Activated CD4-positive, CD25-positive, alpha-beta regulatory T cell treated with anti-CD3 and anti-CD28 coated beads, Interleukin-2, amount 50 U/mL, for 72 hours (primary cell): ENCODE measurements around the gene FOXO1.

Source experiments
- DNase-seq: peaks from one replicate; pipeline ENCODE4 v3.0.0; 2021

FOXO1 gene

DNA sequence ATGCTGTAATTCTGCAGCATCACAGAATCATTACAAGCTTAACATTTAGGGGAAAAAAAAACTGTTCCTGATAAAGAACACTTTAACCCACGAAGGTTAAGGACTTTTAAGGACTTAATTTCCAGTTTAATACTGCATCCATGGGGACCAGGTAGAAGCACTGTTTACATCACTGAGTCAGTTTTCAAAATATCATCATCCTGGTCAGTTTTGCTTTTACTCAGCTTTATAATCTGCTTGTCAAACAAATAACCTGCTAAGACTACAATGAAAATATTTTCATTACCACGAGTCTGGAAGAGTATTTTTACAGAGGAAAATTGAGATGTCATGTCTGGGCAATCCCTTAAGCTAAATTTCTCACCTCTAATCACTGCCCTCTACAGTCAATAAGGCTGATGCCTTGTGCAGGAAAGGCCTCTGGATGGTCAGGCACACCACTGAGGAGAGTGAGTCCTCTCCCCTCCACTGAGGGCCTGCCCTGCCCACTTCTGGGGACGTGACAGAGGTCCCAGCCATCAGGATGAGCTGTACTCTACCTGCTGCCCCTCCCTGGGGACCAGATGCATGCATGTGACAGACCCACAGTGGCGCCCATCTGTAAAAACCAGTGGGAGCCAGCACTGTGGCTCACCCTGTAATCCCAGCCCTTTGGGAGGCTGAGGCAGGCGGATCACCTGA lies 31.0 kb downstream of the FOXO1 start:
- no peak for DNase-seq

DNA sequence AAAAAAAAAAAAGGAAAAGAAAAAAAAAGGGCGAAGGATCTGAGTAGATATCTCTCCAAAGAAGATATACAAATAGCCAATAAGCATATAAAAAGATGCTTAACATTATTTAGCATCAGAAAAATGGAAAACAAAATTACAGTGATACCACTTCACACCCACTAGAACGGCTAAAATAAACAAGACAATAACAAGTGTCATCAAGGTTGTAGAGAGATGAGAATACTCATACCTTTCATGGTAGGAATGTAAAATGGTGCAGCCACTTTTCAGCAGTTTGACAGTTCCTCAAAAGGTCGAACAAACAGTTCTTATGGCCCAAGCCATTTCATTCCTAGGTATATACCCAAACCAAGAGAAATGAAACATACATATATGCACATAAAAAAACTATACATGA lies 33.5 kb downstream of the FOXO1 start:
- no peak for DNase-seq

DNA sequence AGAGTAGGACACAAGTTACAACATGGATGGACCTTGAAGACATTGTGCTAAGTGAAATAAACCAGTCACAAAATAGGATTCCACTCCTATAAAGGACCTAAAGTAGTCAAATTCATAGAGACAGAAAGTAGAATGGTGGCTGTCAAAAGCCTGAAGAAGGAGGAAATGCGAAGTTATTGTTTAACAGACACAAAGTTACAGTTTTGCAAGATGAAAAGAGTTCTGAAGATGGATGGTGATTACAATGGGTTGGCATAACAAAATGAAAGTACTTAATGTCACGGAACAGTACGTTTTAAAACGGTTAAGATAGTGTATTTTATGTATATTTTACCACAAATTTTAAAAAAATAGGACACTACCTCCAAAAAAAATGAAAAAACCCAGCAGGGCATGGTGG lies 34.8 kb downstream of the FOXO1 start:
- DNase-seq: no peak

DNA sequence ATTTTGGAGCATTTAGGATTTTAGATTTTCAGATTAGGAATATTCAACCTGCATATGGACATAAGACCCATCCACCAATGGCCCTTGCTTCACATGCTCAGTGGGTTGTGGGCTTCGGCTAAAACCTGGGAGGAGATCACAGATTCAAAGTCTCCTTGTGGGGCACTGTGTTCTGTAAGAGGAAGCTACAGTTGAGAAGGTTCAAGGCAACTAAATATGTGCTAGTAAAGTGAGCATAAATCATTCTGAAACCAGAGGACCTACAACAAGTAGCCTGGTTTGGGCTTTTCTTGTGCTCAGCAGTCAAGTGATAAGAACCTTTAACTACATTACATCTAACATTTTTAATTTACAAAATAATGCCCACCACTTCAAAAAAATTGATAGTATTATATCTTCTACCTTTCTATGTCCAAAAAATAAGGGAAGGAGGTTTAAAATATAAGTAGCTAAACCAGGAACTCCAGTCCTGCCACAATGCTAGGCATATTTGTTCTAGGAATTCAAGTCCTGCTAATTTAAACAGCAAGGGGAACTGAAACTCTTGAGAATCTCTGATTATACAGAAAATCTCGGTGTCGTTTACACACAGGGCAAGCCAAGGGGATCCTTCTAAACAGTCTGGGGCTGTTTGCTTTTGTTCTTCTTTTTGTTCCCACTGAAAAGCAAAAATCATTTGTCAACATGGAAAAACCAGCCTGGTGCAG lies 36.6 kb downstream of the FOXO1 start:
- no peak for DNase-seq

DNA sequence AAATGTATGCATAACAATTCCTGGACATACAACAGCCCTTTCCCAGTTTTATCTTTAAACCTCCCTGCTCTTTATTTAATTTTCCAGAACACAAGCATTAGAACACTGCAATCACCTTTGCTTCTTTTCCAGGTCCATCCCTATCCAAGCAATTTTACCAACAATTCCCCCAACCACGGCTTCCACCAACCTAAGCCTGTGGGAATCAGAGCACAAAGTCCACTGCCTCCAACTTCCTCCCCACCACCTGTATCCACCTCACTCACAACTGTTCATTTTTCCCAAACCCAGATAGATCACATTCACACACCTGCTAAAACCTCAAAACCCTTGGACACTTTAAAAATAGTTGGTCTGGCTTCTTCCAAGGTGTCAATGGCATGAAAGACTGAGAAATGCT lies 39.5 kb downstream of the FOXO1 start:
- no peak for DNase-seq

DNA sequence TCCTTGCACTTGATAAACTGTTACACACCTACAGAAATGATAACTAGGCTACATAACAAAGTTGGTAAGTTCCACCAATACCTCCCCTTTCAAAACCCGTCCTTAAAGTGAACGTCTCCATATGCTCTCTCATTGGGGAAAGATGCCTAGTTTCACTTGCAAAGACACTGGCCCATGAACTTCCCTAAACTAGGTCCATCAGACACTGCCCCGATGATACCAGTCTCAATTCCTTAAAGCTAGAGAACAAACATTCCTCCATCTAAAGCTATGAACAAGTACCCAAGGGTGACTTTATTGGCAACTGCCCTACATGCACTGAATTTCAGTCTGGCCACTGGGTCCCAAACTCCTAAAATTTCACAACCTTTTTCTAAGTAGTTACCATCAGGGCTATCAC lies 39.9 kb downstream of the FOXO1 start:
- no peak for DNase-seq

DNA sequence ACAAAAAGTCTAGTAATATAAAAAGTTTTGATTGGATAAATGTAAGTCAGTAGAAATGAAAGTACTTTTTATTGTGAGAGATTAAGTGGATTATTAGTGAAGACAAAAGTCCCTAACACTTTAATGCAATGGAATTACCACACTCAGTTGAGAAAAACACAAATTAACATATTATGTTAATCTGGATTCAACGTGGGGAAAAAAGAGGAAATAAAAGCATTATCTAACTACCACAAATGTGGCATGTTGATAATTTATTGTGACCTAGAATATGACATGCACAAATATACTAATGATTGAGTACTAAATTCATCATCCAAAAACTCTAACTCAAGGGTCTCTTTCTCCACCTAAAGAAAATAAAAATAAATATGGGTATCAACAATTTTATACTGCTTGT lies 41.5 kb downstream of the FOXO1 start:
- no peak for DNase-seq

DNA sequence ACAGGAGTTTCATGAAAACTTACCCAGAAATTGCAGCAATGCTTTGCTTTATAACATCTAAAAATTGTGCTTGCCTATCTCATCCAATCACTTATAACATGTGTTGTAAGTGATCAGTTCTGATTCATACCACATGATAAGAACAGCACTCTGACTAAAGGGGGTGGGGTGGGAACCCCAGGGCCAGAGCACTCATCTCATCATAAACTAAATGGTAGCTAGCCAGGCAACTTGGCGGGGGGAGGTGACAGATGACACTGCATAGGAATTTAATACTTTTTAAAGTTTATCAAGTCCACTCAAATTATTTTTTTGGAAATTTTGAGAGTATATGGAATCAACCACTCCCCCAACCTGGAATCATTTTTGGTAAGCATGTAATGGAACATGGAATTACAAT lies 42.1 kb downstream of the FOXO1 start:
- no peak for DNase-seq

DNA sequence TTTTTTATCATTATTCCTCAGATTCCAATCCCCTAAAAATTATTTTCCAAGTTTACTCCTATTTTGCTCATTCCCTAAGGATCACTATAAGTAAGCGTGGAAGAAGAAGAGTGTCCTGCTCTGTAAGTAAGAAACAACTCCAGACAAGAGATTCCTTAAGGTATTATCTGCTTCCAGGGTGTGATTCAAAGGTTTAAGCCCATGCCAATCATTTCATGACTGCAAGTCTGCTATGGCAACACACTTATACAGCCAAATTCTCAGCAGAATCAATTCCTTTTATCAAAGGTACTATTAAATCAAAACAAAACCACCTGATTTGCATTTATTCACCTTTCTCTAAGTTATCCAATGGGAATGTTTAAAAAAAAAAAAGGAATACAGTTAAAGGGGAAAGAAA lies 43.7 kb downstream of the FOXO1 start:
- DNase-seq: no peak

DNA sequence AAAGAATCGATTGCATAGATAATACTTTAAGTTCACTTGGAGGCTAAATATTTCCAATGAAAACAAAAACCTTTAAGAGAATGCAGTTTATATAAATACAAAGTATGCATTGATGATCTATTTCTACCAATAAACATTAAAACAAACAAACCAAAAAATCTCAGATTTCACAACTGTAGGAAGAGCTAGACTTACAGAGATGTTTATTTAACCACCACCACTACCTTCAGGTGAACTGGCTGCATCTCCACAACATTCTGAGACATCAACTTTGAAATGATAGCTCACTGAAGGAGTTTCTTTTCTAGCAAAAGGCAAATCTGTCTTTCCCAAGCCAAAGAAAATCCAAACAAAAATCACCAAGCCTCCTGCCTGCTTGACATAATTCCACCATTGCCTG lies 44.2 kb downstream of the FOXO1 start:
- DNase-seq: no peak

DNA sequence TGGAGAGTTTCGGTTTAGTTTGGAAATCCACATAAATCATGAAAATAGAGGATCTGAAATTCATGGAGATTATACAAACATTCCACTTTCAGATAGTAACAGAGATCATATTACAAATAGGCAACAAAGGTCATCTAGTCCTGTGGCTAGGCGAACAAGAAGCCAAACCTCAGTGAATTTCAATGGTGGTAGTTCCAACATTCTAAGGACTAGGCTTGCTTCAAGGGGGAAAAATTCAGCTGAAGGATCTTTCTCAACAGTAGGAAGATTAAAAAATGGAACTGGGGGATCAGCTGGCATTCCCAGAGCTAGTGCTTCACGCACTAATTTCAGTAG lies 47.0 kb downstream of the FOXO1 start:
- DNase-seq: no peak

DNA sequence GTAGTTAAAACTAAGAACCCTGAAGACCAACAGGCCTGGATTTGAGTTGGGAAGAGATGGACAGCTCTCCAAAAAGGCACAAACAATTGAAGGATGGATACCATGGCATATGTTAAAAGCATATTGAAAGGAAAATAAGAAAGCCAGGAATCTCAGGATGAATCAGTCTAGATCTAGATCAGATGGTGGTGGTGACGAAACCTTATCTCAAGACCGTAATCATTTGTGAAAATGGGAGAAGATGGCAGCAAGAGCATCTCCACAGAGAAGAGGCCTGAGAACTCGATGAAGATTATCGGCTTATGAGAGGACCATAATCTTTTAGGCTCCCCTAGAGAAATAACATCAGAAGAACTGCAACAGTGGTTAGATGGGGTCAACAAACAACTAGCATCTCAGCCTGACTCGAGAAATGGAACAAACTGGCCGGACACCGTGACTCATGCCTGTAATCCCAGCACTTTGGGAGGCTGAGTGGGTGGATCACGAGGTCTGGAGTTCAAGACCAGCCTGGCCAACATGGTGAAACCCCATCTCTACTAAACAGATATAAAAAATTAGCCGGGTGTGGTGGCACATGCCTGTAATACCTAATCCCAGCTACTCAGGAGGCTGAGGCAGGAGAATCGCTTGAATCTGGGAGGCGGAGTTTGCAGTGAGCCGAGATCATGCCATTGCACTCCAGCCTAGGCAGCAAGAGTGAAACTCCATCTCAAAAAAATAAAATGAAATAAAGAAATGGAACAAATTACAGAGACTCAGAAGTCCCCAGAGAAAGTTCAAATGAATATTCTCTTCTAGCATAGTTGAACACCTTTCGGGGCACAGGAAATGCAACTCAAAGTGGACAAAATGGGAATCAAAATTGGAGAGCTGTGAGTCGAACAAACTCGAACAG lies 47.6 kb downstream of the FOXO1 start:
- no peak for DNase-seq

DNA sequence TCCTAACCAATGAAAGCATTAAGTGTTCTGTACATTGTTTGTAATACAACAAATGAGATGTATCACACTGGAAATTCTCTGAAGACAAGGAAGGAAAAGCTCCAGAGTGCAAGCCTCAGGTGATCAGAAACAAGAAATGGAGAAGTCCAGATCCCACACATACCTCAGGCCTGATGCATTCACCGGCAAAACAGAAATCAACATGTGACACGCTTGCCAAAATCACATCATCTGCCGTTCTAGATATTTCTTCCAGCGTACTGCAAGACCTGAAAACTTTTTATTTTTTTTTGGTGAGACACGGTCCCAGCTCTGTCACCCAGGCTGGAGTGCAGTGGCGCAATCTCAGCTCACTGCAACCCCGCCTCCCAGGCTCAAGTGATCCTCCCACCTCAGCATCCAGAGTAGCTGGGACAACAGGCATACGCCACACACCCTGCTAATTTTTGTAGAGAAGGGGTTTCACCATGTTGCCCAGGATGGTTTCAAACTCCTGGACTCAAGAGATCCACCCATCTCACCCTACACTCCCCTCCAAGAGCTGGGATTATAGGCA lies 48.6 kb downstream of the FOXO1 start:
- DNase-seq: no peak

DNA sequence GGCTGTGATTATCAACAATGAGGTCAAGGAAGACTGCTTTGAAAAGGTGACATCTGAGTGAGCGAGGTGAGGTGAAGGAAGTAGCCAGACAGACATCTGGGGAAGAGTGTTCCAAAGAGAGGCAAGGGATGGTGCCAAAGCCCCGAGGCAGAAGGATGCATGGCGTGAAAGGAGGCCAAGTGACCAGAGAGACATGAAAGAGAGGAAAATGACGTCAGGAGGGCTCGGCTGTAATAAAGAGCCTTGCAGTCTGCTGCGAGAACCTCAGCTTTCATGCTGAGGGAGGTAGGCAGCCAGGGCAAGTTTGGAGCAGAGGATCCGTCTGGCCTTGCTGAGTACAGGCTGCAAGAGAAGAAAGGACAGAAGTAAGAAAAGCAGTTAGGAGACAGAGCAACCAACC lies 50.8 kb downstream of the FOXO1 start:
- no peak for DNase-seq

DNA sequence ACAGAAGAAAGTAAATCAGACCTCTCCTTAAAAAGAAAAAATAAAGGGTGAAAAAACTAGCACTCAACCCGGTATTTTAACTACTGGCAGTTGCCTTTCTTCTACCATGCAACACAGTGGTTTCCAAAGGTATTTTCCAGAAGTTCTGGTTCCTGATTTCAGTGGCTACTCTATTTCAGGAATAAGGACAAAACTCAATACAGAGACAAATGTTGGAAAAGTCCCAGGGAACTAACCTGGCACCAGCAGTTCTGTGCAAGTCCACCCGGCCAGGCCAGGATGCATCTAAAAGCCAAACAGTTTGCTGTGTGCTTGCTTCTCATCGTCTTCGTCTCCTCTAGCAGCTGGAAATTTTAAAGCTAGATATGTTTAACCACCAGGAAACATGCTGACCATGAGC lies 52.5 kb downstream of the FOXO1 start:
- no peak for DNase-seq

DNA sequence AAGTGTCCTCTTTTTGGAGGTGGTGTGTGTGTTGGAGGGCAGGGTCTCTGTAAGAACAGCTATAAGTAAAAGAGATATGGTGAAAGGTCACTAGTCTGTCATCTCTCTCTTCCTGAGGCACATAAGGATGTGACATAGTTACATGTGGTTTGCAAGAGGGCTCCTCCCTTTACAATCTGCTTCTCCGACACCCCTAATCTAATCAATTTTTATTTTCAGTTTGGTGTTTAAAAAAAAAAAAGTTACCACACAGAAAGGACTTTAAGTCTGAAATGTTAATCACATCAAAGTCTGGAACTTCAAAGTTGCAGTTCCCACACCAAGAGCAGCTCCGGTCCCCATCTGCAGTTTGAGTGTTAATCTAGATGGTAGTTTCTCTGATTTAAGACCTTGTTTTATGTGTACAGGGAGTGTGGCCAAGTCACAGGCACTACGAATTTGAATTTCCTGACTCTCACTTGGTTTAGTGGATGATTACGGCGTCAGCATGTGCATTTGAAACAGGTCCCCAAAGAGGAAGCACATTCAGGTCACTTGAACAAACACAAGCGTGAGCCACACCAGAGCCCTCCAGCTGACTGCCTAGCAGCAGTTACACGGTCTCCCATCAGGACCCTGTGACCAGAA lies 53.1 kb downstream of the FOXO1 start:
- DNase-seq: no peak

DNA sequence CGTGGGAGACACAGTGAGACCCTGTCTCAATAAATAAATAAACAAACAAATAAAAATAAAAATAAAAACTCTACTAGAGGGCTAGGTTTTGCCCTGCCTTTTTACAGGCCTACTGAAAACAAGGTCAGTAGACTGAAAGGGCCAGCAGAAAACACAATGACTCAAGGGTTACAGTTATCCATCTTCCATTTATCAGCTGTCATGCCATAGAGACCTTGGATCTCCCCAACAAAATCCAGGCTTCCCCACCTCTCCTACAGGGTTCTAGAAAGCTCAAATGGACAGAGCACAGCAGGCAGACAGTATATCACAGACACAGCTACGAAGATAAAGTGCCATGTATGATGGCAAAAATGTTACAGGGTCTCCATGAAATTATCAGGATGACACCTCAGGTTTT lies 54.4 kb downstream of the FOXO1 start:
- DNase-seq: no peak

DNA sequence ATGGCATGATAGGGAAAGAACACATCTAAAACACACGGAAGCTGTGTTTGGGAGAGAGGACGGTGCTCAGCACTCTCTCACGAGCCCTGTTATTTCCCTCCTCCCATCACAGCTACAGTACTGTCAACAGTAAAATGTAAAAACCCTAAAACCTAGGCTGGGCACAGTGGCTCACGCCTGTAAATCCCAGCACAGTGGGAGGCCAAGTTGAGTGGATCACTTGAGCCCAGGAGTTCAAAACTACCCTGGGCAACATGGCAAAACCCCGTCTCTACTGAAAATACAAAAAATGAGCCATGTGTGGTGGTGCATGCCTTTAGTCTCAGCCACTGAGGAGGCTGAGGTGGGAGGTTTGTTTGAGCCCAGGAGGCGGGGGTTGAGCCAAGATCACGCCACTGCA lies 54.8 kb downstream of the FOXO1 start:
- no peak for DNase-seq

DNA sequence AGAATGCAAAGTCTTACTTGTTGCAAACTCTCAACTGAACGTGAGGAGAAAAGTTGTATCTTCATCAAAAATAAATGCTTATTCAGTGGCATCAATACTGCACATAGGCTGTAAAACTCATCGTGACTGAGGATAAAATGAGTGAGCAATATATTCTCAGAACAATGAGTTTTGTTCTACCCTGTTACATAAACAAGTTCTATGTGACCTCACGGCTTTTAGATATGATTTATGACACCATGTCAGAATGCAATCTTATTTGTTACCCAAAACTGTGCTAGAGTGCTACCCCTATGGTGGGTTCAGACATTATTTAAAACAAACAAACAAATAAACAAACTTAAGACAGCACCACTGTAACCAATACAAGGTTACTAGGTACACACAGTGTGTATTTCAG lies 55.4 kb downstream of the FOXO1 start:
- no peak for DNase-seq

DNA sequence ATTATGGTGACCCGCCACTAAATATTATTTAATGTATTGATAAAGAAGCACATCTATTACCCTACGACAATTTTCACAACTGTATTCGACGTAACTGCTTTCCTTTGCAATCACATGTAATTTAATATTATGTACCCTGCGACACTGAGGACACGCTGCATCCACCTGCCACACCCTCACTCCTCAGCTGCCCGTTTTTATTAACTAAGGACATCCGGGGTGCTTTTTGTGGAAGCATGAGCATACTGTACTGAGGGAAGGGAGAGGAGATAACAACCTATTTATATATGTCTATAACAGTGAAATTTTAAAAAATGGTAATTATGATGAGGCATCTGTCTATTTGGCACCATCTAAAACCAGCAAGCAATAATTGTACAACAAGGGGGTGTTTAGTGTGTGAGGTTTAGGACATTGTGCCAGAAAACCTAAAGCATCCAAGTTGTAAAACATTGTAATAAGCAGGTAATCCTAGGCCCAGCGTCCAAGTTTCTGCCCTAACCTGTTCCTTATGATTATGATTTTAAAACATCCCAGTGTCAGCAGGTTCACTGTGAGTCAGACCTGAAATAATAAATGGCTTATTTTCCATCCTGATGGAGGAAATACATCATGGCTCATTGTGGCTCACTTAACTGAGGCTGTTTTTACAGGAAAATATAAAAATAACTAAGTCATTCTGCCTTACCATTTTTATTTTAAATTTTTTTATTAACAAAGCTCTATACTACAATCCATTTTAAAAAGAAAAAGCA lies 56.3 kb downstream of the FOXO1 start:
- no peak for DNase-seq

DNA sequence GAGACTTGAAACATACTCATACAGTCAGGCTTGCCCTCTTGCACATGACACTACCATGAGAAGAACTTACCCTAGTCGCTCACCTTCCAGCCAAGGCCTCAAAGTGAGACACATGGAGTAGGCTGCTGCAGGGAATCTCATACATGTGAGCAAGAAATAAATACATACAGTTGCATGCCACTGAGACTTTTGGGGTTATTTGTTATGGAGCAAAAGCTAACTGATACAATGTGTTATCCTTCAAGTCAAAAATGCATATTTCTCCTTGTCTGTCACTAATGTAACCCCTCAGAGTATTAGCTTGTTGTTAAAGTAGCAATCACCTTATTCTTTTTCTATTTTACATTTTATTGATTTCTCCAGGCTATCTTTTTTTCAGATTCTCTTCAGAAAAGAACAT lies 58.1 kb downstream of the FOXO1 start:
- no peak for DNase-seq

DNA sequence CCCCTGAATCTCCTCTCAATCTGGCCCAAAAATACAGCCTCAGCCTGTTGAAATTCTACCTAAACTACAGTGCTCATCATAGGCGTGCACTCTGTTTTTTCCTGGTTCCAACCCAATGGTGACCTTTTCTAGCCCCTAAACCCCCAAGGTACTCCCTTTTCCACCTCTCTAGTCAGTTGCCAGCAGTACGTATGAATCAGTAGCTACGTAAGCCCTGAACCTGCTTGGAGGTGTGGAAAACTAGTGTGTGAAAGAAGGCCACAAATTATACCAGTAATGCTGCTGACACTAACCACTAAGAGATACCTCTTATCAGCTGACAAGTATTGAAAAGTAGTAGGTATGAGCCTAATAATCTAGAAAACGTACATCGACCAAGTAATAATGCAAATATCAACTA lies 60.9 kb downstream of the FOXO1 start:
- DNase-seq: no peak

DNA sequence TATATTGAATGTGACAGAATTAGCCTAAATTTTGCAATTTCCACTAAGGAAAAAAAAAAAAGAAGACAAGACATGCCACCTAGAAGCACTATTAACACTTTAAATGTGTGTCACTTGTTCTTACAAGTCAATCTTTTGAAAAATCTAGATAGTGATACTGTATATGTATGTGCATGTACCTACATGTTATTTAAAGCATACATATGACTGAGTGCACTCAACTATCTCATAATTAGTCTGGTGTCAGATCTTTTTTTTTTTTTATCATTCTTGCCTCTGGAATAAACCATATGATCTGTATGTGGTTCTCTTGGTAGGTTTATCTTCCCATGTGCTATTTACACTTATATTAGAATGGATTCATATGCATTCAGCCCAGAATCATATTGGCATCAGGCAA lies 62.3 kb downstream of the FOXO1 start:
- DNase-seq: no peak
